GM12864 (cell line): ENCODE measurements around the gene GOSR1.
"Not testable (repeated sequence)": the region's sequence is repeated elsewhere in the genome, so short reads cannot be mapped to it uniquely, and the experiment has no call there.

ENCODE experiments used
- DNase-seq: peaks from one replicate; pipeline ENCODE4 v3.0.0-alpha.2; 2011; ENCODE audit warnings: low read depth
- H3K4me3 ChIP-seq: 2 replicates; pipeline ENCODE4 v1.5.1; 2011; ENCODE audit warnings: mild to moderate bottlenecking, low read depth, low read length, control low read depth
- TF ChIP-seq, protein P1 (sequence below): IDR thresholded peaks from 2 replicates; pipeline ENCODE4 v1.5.1; 2011; ENCODE audit warnings: low read depth, mild to moderate bottlenecking, moderate library complexity, low read length, control low read depth, inconsistent platforms; ENCODE audit errors: missing control alignments

GOSR1 gene

DNA sequence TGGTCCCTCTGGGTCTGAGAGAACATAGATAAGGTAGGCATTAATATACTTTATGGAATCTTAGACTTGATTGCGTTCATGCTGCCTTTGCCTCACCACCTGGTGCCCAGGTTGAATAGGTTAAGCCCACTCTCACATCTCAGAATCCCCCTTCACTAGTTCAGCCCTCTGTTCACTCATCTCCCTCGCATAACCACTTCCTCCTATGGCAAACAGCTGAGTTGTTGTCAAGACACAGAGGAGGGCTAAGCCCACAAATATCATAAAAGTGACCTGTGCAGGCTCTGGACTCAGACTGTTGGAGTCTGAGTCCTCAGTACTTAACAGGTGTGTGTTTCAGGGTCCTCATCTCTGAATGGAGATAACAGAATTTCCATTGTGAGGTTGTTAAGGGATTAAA is 55.7 kb downstream of the GOSR1 start:
- TF ChIP-seq, protein P1, sequence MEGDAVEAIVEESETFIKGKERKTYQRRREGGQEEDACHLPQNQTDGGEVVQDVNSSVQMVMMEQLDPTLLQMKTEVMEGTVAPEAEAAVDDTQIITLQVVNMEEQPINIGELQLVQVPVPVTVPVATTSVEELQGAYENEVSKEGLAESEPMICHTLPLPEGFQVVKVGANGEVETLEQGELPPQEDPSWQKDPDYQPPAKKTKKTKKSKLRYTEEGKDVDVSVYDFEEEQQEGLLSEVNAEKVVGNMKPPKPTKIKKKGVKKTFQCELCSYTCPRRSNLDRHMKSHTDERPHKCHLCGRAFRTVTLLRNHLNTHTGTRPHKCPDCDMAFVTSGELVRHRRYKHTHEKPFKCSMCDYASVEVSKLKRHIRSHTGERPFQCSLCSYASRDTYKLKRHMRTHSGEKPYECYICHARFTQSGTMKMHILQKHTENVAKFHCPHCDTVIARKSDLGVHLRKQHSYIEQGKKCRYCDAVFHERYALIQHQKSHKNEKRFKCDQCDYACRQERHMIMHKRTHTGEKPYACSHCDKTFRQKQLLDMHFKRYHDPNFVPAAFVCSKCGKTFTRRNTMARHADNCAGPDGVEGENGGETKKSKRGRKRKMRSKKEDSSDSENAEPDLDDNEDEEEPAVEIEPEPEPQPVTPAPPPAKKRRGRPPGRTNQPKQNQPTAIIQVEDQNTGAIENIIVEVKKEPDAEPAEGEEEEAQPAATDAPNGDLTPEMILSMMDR, result no peak
- H3K4me3 ChIP-seq, result no peak overlapping the region
- DNase-seq, result no peak

DNA sequence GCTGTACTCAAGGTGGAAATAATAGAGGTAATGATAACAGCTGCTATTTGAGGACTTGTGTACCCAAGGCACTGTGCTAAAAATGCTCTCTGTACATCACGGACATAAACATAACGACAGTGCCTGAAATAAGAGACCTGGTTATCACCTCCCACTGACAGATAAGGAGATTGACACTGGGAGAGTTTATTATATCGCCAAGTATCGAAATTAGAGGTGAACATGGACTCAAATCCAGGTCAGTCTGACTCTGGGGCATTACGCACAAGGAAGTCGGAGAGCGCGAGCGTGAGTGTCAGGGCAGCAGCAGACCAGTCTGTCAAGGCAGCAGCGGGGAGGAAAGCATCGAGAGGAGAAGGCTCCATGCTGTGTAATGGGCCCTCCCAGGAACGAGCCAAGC is 57.1 kb downstream of the GOSR1 start:
- H3K4me3 ChIP-seq, result no peak overlapping the region
- TF ChIP-seq, protein P1, result no peak
- DNase-seq, result no peak

DNA sequence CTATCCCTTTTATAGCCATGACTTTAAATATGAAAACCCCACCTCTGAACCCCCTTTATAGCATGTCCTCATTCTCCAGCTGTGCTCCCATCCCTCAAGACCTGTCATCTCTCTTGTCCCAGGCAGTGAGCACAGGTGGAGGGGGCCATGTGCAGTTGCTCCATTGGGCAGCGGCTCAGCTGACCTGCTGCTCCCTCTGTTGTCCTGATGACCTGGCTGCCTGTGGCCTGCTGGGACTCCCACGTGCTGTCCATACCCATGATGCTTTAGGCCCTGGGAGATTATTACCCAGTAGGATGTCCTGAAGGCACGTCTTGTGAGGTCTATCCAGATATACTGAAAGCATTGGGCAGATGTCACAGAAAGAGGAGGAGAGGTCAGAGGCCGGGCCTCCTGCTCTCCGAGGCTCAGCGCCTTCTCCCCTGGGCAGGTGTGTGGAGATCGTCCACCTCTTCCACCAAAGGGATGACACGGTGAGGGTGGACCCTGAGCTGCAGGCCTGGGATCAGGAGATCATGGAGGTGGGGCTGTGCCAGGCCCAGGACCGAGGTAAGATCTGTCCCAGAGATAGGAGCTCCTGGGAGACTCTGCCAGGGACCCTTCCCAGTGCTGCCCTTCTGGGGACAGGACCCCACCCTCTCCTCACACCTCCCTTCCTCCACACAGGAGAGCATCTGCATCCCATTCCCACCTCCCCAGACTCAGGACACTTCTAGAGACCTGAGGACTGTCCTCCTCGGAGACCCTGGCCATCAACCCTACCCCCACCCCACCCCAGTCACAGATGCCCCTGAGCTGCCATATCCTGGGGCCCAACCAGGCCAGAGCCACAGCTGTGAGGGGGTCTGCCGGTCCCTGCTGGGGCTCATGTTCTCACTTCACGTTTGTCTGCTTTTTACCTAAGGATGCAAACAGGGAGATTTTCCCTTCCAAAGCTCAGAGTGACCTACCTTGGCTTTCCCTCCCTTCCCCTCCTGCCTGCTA is 58.0 kb downstream of the GOSR1 start:
- H3K4me3 ChIP-seq, result no peak overlapping the region
- TF ChIP-seq, protein P1, result no peak
- DNase-seq, result no peak

DNA sequence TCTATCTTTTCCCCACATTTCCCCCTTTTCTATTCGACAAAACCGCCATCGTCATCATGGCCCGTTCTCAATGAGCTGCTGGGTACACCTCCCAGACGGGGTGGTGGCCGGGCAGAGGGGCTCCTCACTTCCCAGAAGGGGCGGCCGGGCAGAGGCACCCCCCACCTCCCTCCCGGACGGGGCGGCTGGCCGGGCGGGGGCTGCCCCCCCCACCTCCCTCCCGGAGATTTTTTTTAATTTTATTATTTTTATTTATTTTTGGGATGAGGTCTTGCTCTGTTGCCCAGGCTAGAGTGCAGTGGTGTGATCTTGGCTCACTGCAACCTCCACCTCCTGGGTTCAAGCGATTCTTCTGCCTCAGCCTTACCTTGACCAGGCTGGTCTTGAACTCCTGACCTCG is 59.6 kb downstream of the GOSR1 start:
- H3K4me3 ChIP-seq, DNase-seq: not testable (repeated sequence)

DNA sequence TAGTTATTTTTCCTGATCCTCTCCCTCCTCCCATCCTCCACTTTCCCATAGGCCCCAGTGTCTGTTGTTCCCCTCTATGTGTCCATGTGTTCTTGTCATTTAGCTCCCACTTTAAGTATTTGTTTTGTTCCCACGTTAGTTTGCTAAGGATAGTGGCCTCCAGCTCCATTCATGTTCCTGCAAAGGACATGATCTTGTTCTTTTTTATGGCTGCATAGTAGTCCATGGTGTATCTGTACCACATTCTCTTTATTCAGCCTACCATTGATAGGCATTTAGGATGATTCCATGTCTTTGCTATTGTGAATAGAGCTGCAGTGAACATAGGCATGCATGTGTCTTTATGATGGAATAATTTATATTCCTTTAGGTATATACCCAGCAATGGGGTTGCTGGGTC is 60.5 kb downstream of the GOSR1 start:
- DNase-seq, result not testable (repeated sequence)

DNA sequence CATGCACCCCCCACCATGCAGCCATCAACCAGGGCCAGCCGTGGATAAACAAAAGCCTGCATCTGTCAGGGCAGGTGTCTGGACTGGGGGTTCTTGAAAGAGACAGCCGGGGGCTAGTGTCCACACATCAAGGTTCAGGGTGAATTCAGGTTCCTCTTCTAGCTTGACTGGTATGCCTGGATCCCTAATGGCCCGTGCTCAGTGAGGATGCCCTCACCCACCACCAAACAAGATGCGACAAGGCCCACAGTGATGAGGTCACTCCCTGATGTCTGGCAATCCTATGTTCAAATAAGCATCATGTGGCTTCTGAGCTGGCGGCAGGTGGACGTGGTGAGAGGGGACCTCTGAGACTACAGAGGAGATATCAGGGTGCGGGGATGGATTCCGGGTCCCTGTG is 64.6 kb downstream of the GOSR1 start:
- no peak for DNase-seq
- no peak overlapping the region for H3K4me3 ChIP-seq
- TF ChIP-seq, protein P1, result no peak

More for the DNA sequence above, 60.5 kb downstream of the GOSR1 start:
- not testable (repeated sequence) for H3K4me3 ChIP-seq

DNA sequence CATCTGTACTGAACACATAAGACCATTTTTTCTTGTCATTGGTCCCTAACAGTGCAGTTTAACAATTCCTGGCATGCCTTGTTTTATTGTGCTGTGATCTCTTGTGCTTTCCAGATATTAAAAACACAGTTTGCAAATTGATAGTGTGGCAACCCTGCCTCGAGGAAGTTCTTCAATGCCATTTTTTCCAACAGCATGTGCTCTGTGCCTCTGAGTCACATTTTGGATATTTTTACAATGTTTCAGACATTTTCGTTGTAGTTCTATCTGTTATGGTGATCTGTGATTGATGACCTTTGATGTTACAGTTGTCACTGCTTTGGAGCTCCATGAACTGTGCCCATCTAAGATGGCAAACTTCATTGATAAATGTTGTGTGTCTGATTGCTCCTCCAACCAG is 66.2 kb downstream of the GOSR1 start:
- TF ChIP-seq, protein P1, result no peak
- no peak overlapping the region for H3K4me3 ChIP-seq
- no peak for DNase-seq

DNA sequence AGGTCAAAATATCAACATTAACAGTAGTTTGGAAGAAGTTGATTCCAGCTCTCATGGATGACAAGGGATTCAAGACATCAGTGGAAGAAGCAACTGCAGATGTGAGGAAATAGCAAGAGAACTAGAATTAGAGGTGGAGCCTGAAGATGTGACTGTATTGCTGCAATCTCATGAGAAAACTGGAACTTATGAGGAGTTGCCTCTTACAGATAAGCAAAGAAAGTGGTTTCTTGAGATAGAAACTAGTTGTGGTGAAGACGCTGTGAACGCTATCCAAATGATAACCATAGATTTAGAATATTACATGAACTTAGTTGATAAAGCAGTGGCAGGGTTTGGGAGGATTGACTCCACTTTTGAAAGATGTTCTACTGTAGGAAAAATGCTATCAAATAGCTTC is 67.8 kb downstream of the GOSR1 start:
- TF ChIP-seq, protein P1, result no peak
- DNase-seq, result no peak
- no peak overlapping the region for H3K4me3 ChIP-seq
